OCI-LY7 (cell line): ENCODE data around the gene PICALM. TPM values are rescaled to one million over a fixed set of nuclear protein-coding genes. Genes with fewer than 3 reads are reported as not detected.

Source experiments
- BruUV-seq: library from RNA; stranded (reverse); fragments of 400-500 nt; replicated peaks from 2 replicates; lab custom pipeline; 2021; lab: Mats Ljungman, UMichigan
- CTCF ChIA-PET: fragments of 300-600 bp; sonication (Branson Sonifier 250); formaldehyde crosslinking; loops from one replicate; lab custom pipeline; 2022; ENCODE audit warnings: antibody characterized with exemption; ENCODE audit not compliant: unreplicated experiment; lab: Charles Lee
- POLR2A ChIA-PET: fragments of 300-600 bp; sonication (Branson Sonifier 250); formaldehyde crosslinking; loops from one replicate; lab custom pipeline; 2022; ENCODE audit warnings: antibody characterized with exemption; lab: Charles Lee
- DNase-seq: peaks from one replicate; pipeline ENCODE4 v3.0.0-alpha.2; 2015; ENCODE audit warnings: low spot score
- H2AFZ ChIP-seq: fragments of 200-600 bp; sonication (generic), shearing (Covaris generic); 2 replicates; pipeline ENCODE4 v1.6.1; 2014; ENCODE audit warnings: mild to moderate bottlenecking, antibody characterized with exemption, low read length, moderate library complexity
- H3K27ac ChIP-seq: fragments of 200-600 bp; sonication (generic); 2 replicates; pipeline ENCODE4 v1.5.1; 2014; ENCODE audit warnings: mixed run types, low read depth, mild to moderate bottlenecking, moderate library complexity, low read length, inconsistent platforms; ENCODE audit not compliant: poor library complexity, severe bottlenecking
- H3K36me3 ChIP-seq: fragments of 200-600 bp; sonication (generic); 2 replicates; pipeline ENCODE4 v1.6.1; 2014; ENCODE audit warnings: mild to moderate bottlenecking, antibody characterized with exemption, low read length, moderate library complexity, mixed read lengths; ENCODE audit not compliant: insufficient read depth
- H3K4me1 ChIP-seq: fragments of 200-600 bp; sonication (generic); 2 replicates; pipeline ENCODE4 v1.5.1; 2014; ENCODE audit warnings: mild to moderate bottlenecking, low read length; ENCODE audit not compliant: insufficient read depth, poor library complexity, severe bottlenecking
- H3K4me2 ChIP-seq: fragments of 200-600 bp; sonication (generic); 2 replicates; pipeline ENCODE4 v1.6.1; 2014; ENCODE audit warnings: mild to moderate bottlenecking, low read length
- H3K4me3 ChIP-seq: fragments of 200-600 bp; sonication (generic); 2 replicates; pipeline ENCODE4 v1.5.1; 2014; ENCODE audit warnings: mild to moderate bottlenecking, low read depth, low read length; ENCODE audit not compliant: poor library complexity, severe bottlenecking
- H3K79me2 ChIP-seq: fragments of 200-600 bp; sonication (generic); 2 replicates; pipeline ENCODE4 v1.6.1; 2016; ENCODE audit warnings: low read depth, mild to moderate bottlenecking, low read length, moderate library complexity, mixed read lengths; ENCODE audit not compliant: insufficient read depth
- H3K9me2 ChIP-seq: fragments of 200-600 bp; sonication (generic); 2 replicates; pipeline ENCODE4 v1.6.1; 2016; ENCODE audit warnings: mild to moderate bottlenecking, low read length, mixed read lengths; ENCODE audit not compliant: insufficient read depth
- H3K9me3 ChIP-seq: fragments of 200-600 bp; sonication (generic); 2 replicates; pipeline ENCODE4 v1.6.1; 2014; ENCODE audit warnings: mild to moderate bottlenecking, mixed run types, low read length, mixed read lengths
- H4K20me1 ChIP-seq: fragments of 200-600 bp; sonication (generic); 2 replicates; pipeline ENCODE4 v1.6.1; 2014; ENCODE audit warnings: mild to moderate bottlenecking, antibody characterized with exemption, low read length, moderate library complexity, mixed read lengths; ENCODE audit not compliant: insufficient read depth
- EZH2phosphoT487 ChIP-seq: fragments of 200-600 bp; sonication (generic); IDR thresholded peaks from 2 replicates; pipeline ENCODE4 v1.6.1; 2018; ENCODE audit warnings: low read depth, borderline replicate concordance, mild to moderate bottlenecking, mixed run types, antibody characterized with exemption, low read length, moderate library complexity, mixed read lengths
- intact Hi-C: fragments of 100-400 bp; cut with micrococcal nuclease; formaldehyde crosslinking; loops from one replicate; pipeline ENCODE4 v1.10.0; 2022; ENCODE audit not compliant: unreplicated experiment
- total RNA-seq, 2 experiments: library from RNA; depleted of rRNA in 1 of 2; stranded (reverse); fragments of >200 nt in 1 of 2; shearing (Covaris generic) in 1 of 2; gene quantifications; 2 replicates each; pipeline ENCODE4 v1.2.3, GENCODE V29; 2014 to 2022
- TF ChIP-seq, protein P1 (sequence below): fragments of 200-600 bp; sonication (generic); conservative IDR thresholded peaks from 2 replicates; pipeline ENCODE4 v1.5.1; 2014; ENCODE audit warnings: mild to moderate bottlenecking, antibody characterized with exemption, low read length, moderate library complexity, mixed read lengths

The PICALM gene
- total RNA-seq, 2 experiments from 2014 or later, result 77.9 to 108 TPM

DNA sequence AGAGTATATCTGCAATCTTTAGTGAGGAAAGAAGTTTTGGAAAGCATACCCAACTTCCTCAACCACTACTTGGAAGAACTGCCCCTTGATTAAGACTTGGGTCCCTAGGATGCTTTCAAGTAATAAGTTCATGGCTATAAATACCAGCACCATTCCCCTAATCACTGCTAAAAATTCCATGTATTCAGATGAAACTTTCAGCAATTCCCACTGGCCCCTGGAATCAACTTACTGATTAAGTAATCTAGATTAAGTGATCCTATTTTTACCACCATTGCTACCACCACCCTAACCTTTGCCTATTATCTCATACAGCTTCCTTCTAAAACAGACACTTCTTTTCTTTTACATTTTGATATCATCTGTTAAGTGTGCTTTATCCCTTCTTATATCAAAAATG lies 10.5 kb downstream of the PICALM start:
- Histone ChIP-seq H4K20me1 (peaks cover 51% of the 10 kb centered on the region), H3K36me3 (peaks cover 14% of the 10 kb centered on the region), H3K4me2 (no peak overlapping the region), H3K9me2 (no peaks in the 10 kb centered on the region), H3K9me3 (0 out of 2 replicates have a peak, but pooled peaks cover 7% of the 10 kb centered on the region), H3K4me1 (peaks cover 12% of the 10 kb centered on the region), H2AFZ (no peak overlapping the region), H3K27ac (no peak overlapping the region), H3K4me3 (no peak overlapping the region), H3K79me2 (peaks cover 100% of the 10 kb centered on the region)
- TF ChIP-seq, protein P1, sequence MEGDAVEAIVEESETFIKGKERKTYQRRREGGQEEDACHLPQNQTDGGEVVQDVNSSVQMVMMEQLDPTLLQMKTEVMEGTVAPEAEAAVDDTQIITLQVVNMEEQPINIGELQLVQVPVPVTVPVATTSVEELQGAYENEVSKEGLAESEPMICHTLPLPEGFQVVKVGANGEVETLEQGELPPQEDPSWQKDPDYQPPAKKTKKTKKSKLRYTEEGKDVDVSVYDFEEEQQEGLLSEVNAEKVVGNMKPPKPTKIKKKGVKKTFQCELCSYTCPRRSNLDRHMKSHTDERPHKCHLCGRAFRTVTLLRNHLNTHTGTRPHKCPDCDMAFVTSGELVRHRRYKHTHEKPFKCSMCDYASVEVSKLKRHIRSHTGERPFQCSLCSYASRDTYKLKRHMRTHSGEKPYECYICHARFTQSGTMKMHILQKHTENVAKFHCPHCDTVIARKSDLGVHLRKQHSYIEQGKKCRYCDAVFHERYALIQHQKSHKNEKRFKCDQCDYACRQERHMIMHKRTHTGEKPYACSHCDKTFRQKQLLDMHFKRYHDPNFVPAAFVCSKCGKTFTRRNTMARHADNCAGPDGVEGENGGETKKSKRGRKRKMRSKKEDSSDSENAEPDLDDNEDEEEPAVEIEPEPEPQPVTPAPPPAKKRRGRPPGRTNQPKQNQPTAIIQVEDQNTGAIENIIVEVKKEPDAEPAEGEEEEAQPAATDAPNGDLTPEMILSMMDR, result no peak
- no peak for TF ChIP-seq EZH2phosphoT487
- no TSS peak for BruUV-seq
- ChIA-PET POLR2A (interaction anchor here (0.5 to 2.0 kb wide), 4 partner anchors 9 to 16 kb away, joined by 3 to 5 read pairs (median 4); partner anchors contain the start of gene PICALM), CTCF (no interaction called here)
- no peak for DNase-seq
- intact Hi-C loops, result no loop called here

DNA sequence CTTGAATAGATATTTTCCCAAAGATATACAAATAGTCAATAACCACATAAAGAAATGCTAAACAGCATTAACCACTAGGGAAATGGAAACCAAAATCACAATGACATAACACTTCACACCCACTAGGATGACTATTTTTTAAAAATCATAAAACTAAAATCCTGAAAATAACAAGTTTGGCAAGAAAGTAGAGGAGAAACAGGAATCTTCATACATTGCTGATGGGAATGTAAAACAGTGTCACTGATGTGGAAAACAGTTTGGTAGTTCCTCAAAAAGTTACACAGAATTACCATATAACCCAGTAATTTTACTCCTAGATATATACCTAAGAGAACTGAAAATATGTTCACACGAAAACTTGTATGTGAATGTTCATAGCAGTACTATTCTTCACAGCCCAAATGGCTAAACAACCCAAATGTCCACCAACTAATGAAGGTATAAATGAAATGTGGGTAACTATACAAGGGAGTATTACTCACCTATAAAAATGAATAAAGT lies 12.5 kb downstream of the PICALM start:
- no peak overlapping the region for H2AFZ ChIP-seq
- POLR2A ChIA-PET, result no interaction called here
- peaks cover 100% of the 10 kb centered on the region for H3K79me2 ChIP-seq
- H4K20me1 ChIP-seq, result peaks cover 43% of the 10 kb centered on the region
- intact Hi-C loops, result no loop called here
- BruUV-seq, result no TSS peak
- peaks cover 11% of the 10 kb centered on the region for H3K36me3 ChIP-seq
- no peaks in the 10 kb centered on the region for H3K9me2 ChIP-seq
- no peak overlapping the region for H3K4me3 ChIP-seq
- 0 out of 2 replicates have a peak, but pooled peaks cover 1% of the 10 kb centered on the region for H3K9me3 ChIP-seq
- H3K4me2 ChIP-seq, result no peak overlapping the region
- CTCF ChIA-PET, result no interaction called here
- no peaks in the 10 kb centered on the region for H3K4me1 ChIP-seq
- DNase-seq, result no peak
- TF ChIP-seq, protein P1, result no peak
- no peak for TF ChIP-seq EZH2phosphoT487
- H3K27ac ChIP-seq, result no peak overlapping the region
